Mesendoderm (in vitro differentiated cells): ENCODE data around the gene POLN.

ENCODE experiments used
- DNase-seq: peaks from one replicate; pipeline ENCODE4 v3.0.0; 2013
- H2AK5ac ChIP-seq: 2 replicates; pipeline ENCODE4 v1.6.1; 2013; ENCODE audit warnings: low read length, inconsistent platforms
- H2BK120ac ChIP-seq: 2 replicates; pipeline ENCODE4 v1.6.1; 2013; ENCODE audit warnings: low read depth, mild to moderate bottlenecking, low read length, moderate library complexity, mixed read lengths
- H2BK15ac ChIP-seq: replicated peaks from 2 replicates; pipeline ENCODE4 v1.6.1; 2013; ENCODE audit warnings: low read depth, mild to moderate bottlenecking, moderate library complexity
- H2BK5ac ChIP-seq: 2 replicates; pipeline ENCODE4 v1.6.1; 2013; ENCODE audit warnings: low read length, inconsistent platforms
- H3K18ac ChIP-seq: 2 replicates; pipeline ENCODE4 v1.6.1; 2013; ENCODE audit warnings: mild to moderate bottlenecking, low read length, mixed read lengths
- H3K23ac ChIP-seq: one replicate; pipeline ENCODE4 v1.6.1; 2013; ENCODE audit warnings: low read length
- H3K27ac ChIP-seq: 2 replicates; pipeline ENCODE4 v1.5.1; 2013; ENCODE audit warnings: low read depth, mild to moderate bottlenecking, inconsistent platforms, low read length, moderate library complexity
- H3K27me3 ChIP-seq: 2 replicates; pipeline ENCODE4 v1.6.1; 2013; ENCODE audit warnings: low read length, control low read depth, mild to moderate bottlenecking, inconsistent platforms; ENCODE audit not compliant: insufficient read depth, poor library complexity
- H3K36me3 ChIP-seq: 2 replicates; pipeline ENCODE4 v1.6.1; 2013; ENCODE audit warnings: low read length, inconsistent platforms; ENCODE audit not compliant: control insufficient read depth, insufficient read depth
- H3K4ac ChIP-seq: one replicate; pipeline ENCODE4 v1.6.1; 2013; ENCODE audit warnings: low read depth, mild to moderate bottlenecking, low read length, moderate library complexity
- H3K4me1 ChIP-seq: 2 replicates; pipeline ENCODE4 v1.6.1; 2013; ENCODE audit warnings: low read depth, low read length, inconsistent platforms; ENCODE audit not compliant: control insufficient read depth
- H3K4me2 ChIP-seq: 2 replicates; pipeline ENCODE4 v1.6.1; 2013; ENCODE audit warnings: low read length
- H3K4me3 ChIP-seq: 2 replicates; pipeline ENCODE4 v1.5.1; 2013; ENCODE audit warnings: mild to moderate bottlenecking, low read length
- H3K56ac ChIP-seq: one replicate; pipeline ENCODE4 v1.6.1; 2013; ENCODE audit warnings: low read length
- H3K79me1 ChIP-seq: 2 replicates; pipeline ENCODE4 v1.6.1; 2013; ENCODE audit warnings: low read length, inconsistent platforms
- H3K79me2 ChIP-seq: 2 replicates; pipeline ENCODE4 v1.6.1; 2013; ENCODE audit warnings: mild to moderate bottlenecking, low read length; ENCODE audit not compliant: control insufficient read depth, insufficient read depth
- H3K9ac ChIP-seq: 2 replicates; pipeline ENCODE4 v1.6.1; 2013; ENCODE audit warnings: low read length, inconsistent platforms
- H4K5ac ChIP-seq: one replicate; pipeline ENCODE4 v1.6.1; 2013; ENCODE audit warnings: low read length
- H4K8ac ChIP-seq: one replicate; pipeline ENCODE4 v1.6.1; 2013; ENCODE audit warnings: low read depth, mild to moderate bottlenecking, control low read depth, low read length, moderate library complexity
- WGBS: extraction: QIAGEN DNeasy Blood & Tissue Kit; methylation state at CpG from one replicate; pipeline ENCODE4 v1.1.7; 2013; ENCODE audit warnings: low lambda C conversion rate, missing lambda C conversion rate; ENCODE audit not compliant: insufficient coverage; ENCODE audit errors: extremely low coverage; 5-methylcytosine and 5-hydroxymethylcytosine counted together

POLN gene

DNA sequence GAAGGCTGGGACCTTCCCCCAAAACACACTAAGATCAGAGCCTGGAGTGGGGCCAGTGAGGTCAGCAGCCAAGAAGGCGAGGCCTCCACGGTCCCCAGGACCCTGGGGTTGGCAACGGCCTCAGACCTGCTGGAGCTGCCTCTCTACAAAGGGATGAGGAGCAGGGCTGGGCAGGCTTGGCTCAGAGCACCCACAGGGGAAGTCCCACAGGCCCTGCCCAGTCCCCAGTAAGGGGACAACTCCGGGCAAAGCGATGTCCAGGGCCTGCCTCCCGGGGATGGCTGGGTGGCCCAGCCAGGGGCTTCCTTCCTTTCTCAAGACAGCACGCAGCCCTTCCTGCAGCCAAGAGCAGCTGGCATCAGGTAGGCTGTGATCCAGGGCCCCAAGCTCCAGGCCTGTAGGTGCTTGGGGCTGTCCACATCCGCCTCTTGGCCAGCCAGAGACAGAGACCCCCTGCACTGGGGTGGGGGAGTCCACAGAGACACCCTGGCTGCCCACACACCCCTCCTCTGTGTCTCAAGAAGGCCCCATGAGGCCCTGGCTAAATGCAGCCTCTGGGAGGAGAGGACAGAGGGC lies 14.3 kb upstream of the POLN start:
- no peak overlapping the region for H4K8ac ChIP-seq
- no peaks in the 10 kb centered on the region for H3K79me1 ChIP-seq
- H3K4me3 ChIP-seq: no peak overlapping the region
- no peak overlapping the region for H2BK120ac ChIP-seq
- no peak overlapping the region for H3K27ac ChIP-seq
- no peak overlapping the region for H3K4ac ChIP-seq
- H2AK5ac ChIP-seq: no peak overlapping the region
- DNase-seq: no peak
- no peak overlapping the region for H3K56ac ChIP-seq
- no peak overlapping the region for H4K5ac ChIP-seq
- no peaks in the 10 kb centered on the region for H3K4me1 ChIP-seq
- H3K27me3 ChIP-seq: no peaks in the 10 kb centered on the region
- no peak overlapping the region for H2BK15ac ChIP-seq
- no peak overlapping the region for H3K4me2 ChIP-seq
- no peak overlapping the region for H3K9ac ChIP-seq
- H2BK5ac ChIP-seq: no peak overlapping the region
- H3K23ac ChIP-seq: no peak overlapping the region
- no CpG with 5 or more reads among the region's 8 CpGs for WGBS
- H3K18ac ChIP-seq: no peak overlapping the region
- peaks cover 2% of the 10 kb centered on the region for H3K36me3 ChIP-seq
- no peaks in the 10 kb centered on the region for H3K79me2 ChIP-seq

DNA sequence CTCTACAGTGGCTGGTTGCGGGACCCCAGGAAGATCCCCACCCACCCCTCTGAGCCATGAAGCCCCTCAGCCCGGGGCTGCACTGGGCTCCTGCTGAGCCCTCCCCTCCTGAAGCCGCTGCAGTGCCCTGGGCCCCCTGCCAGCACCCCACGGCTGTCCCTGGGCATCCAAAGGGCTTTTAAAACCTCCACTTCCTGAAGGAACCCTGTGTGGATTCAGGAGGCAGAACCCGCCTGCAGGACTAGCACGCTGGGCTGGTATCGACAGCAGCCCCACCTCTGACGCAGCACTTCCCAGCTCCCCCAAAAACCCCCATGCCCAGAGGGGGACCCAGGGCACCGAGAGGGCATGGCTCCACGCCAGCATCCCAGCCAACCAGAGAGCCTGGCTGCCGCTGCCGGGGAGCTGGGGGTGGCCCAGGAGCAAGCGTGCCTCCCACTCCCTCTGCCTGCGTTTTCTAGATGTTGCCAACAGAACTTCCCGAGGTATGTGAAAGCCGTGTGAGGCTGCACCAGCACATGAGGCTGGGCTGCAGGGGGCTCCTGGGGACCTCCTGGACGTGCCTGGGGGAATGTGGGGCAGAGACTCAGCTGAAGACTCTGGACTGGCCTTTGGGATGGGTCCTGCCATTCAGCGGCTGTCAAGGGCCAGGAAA lies 13.7 kb upstream of the POLN start:
- Histone ChIP-seq H2BK5ac (no peak overlapping the region), H3K36me3 (peaks cover 2% of the 10 kb centered on the region)

DNA sequence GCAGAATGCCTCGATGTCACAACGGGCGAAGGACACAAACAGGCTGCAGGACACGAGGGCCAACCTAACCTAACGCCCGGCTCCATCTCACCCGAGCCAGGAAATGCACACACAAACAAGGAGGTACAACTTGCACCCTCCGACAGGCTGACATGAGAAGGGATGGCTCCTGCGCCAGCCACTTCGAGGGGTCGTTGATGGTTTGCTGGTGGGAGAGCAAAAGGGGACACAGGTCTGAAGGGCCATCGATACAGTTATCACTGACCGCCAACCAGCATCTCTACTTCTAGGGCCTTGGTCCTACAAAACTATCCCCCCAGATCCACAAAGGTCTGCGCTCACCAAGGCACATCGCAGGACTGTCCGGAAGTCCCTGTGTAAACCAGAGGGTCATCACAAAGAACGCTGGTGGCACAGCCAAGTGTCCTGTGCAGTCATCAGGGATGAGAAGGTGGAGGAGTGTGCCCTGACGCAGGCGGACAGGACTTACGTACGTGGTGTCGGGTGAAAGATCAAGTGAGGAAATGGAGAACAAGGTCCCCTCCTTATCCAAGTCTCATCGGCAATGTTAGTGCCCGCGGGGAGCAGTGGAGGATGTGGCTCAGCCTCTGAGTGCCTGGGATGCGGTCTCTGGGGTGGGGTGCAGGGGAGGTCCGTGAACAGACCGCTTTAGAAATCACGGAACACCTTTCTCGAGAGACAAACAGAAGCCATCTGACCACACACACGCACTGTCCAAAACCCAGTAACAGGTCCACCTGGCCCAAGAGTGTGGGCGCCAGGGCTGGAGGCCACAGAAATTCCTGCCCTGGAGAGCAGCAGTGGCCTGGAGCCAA lies 13.0 kb upstream of the POLN start:
- Histone ChIP-seq H3K18ac (no peak overlapping the region), H3K4me3 (no peak overlapping the region), H3K79me2 (no peaks in the 10 kb centered on the region), H2BK15ac (no peak overlapping the region), H4K8ac (no peak overlapping the region), H3K56ac (no peak overlapping the region), H3K27ac (no peak overlapping the region), H3K9ac (no peak overlapping the region), H3K4me2 (no peak overlapping the region), H3K36me3 (peaks cover 2% of the 10 kb centered on the region), H3K4ac (no peak overlapping the region), H2BK5ac (no peak overlapping the region), H3K23ac (no peak overlapping the region), H4K5ac (no peak overlapping the region), H3K4me1 (no peaks in the 10 kb centered on the region), H3K79me1 (no peaks in the 10 kb centered on the region), H3K27me3 (no peaks in the 10 kb centered on the region), H2BK120ac (no peak overlapping the region), H2AK5ac (no peak overlapping the region)
- no CpG with 5 or more reads among the region's 32 CpGs for WGBS
- DNase-seq: no peak

More for the DNA sequence above, 13.7 kb upstream of the POLN start:
- Histone ChIP-seq H4K5ac (no peak overlapping the region), H3K27ac (no peak overlapping the region), H3K4me1 (no peaks in the 10 kb centered on the region), H3K56ac (no peak overlapping the region), H3K79me1 (no peaks in the 10 kb centered on the region), H3K4me2 (no peak overlapping the region), H3K4ac (no peak overlapping the region), H3K9ac (no peak overlapping the region), H2AK5ac (no peak overlapping the region), H2BK15ac (no peak overlapping the region), H3K18ac (no peak overlapping the region), H3K79me2 (no peaks in the 10 kb centered on the region), H3K4me3 (no peak overlapping the region), H2BK120ac (no peak overlapping the region), H3K27me3 (no peaks in the 10 kb centered on the region), H4K8ac (no peak overlapping the region), H3K23ac (no peak overlapping the region)
- DNase-seq: no peak
- no CpG with 5 or more reads among the region's 18 CpGs for WGBS

DNA sequence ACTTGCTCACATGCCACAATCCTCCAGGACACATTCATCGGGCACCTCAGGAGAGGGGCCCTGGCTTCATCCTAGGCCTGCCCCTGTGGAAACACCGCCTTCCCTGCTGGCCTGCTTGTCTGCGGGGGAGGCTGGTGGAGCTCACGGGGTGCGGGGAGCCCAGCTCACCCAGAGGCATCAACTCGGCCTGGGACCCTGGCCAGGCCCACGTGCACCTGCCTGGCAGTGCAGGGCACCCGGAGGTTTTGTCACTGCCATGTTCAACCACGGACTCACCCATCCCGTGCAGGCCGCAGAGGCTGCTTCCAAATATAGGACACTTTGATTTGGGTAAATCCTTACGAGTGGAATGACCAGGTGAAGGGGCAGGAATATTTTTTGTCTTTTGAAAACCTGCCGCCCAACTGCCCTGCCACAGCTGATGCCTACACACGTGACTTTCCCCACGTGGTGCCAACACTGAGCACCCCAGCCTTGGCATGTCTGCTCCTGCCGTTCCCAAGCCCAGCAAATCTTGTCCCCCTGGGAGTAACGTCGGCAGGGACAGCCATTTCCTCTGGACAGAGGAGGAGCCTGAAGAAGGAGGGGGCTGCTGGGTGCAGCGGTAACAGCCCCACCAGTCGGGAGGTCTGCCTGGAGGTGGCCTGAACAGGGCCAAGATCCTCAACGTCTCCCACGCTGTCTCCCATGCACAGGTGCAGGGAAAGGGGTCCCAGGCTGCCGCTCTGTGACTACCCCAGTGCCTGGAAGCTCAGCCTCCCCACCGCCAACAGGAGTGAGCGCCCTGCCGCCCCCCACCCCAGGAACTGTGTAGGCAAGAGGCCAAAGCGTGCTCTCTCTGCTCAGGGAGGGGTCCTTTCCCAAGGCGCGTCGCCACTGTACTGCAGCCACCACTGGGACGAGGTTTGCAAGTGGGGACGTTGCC lies 11.5 kb upstream of the POLN start:
- no peak overlapping the region for H2BK120ac ChIP-seq
- H2BK5ac ChIP-seq: no peak overlapping the region
- H3K9ac ChIP-seq: no peak overlapping the region
- H3K79me2 ChIP-seq: no peaks in the 10 kb centered on the region
- H3K4me2 ChIP-seq: no peak overlapping the region
- H3K56ac ChIP-seq: no peak overlapping the region
- no peak overlapping the region for H2BK15ac ChIP-seq
- H3K36me3 ChIP-seq: peaks cover 2% of the 10 kb centered on the region
- DNase-seq: no peak
- H3K27ac ChIP-seq: no peak overlapping the region
- WGBS: no CpG with 5 or more reads among the region's 32 CpGs
- no peak overlapping the region for H4K8ac ChIP-seq
- H2AK5ac ChIP-seq: no peak overlapping the region
- no peak overlapping the region for H3K4me3 ChIP-seq
- no peak overlapping the region for H3K4ac ChIP-seq
- H3K18ac ChIP-seq: no peak overlapping the region
- H3K79me1 ChIP-seq: no peaks in the 10 kb centered on the region
- no peaks in the 10 kb centered on the region for H3K27me3 ChIP-seq
- H4K5ac ChIP-seq: no peak overlapping the region
- H3K23ac ChIP-seq: no peak overlapping the region
- H3K4me1 ChIP-seq: no peaks in the 10 kb centered on the region

DNA sequence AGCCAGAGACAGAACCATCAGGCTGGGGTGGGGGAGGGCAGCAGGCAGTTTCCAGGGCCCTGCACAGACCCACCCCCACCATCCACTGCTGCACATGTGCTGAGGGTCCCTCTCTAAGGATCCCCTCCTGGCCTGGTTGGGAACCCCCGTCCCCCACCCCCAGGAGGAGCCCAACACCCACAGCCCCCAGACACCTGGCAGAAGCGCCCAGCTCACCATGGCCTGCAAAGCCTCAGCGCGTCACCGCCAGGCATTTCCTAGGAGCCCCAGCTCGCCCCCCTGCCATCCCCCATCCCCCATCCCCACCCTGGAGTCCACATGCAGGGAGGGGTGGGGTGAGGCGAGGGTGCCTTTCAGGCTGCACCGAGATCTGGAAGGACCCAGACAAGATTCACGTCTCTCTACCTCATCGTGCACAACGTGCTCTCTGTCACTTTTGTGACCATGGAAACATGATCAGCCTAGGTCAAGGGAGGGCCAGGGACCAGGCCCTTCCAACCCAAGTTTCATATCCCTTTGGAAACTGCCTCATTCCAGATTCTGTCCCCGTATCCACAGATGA lies 10.7 kb upstream of the POLN start:
- Histone ChIP-seq H3K56ac (no peak overlapping the region), H3K4ac (no peak overlapping the region), H2BK120ac (no peak overlapping the region), H4K8ac (no peak overlapping the region), H3K18ac (no peak overlapping the region), H3K23ac (no peak overlapping the region), H3K4me1 (no peaks in the 10 kb centered on the region), H3K36me3 (peaks cover 2% of the 10 kb centered on the region), H4K5ac (no peak overlapping the region), H2AK5ac (no peak overlapping the region), H3K4me2 (no peak overlapping the region), H2BK5ac (no peak overlapping the region), H3K27ac (no peak overlapping the region), H3K4me3 (no peak overlapping the region), H3K27me3 (no peaks in the 10 kb centered on the region), H3K9ac (no peak overlapping the region), H3K79me2 (no peaks in the 10 kb centered on the region), H3K79me1 (no peaks in the 10 kb centered on the region), H2BK15ac (no peak overlapping the region)
- no peak for DNase-seq
- no CpG with 5 or more reads among the region's 12 CpGs for WGBS
